Measurements from ENCODE around the gene FBXO28.

- TF ChIP-seq POLR2AphosphoS5 (IDR thresholded peaks at IDR 0.05) = no peak
- TF ChIP-seq CTCF (IDR thresholded peaks at IDR 0.05) = no peak
- no peak for TF ChIP-seq POLR2A (IDR thresholded peaks at IDR 0.05)
Observed at GRCh38 chr1:224201383-224201782, 87.5 kb downstream of the FBXO28 start.

All from breast epithelium (tissue), 3 donors.